ENCODE results near the gene RPL28. TPM values are rescaled to one million over a fixed set of nuclear protein-coding genes. Genes with fewer than 3 reads are reported as not detected.

RPL28 gene
- total RNA-seq, 3 donors from 2014 or later (not counting 1 experiment from before 2014, with no cell fraction given) = 1,373 to 1,704 (median 1,679) TPM

DNA sequence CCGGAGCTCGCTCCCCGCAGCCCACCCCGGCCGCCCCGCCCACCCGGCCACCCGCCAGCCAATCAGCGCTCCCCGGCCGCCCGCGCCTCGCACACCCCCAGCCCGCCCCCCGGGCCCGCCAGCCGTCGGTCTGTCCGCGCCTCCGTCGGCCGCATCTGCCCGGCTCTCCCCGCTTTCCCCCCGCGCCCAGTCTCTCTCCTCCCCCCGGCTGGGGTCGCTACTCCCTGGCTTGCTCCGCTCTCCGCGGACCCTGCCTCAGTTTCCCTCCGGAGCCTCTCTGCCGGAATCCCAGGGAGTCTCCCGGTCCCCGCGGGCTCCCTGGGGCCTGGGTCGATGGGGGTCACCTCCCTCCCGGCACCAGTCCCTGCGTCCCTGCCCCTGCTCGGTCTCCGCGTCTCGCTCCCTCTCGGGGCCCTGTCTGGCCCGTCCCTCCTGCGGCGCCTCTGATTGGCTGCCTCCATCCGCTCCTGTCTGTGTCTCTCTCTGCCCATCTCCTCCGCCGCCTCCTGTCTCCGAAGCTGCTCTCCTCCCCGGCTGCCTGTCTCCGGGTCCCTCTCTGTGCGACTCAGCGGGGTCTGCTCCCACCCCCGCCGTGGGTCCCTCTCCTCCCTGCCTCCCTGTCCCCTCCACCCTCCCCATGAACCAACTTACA, 16.0 kb upstream of the RPL28 start:
- no peaks in the 10 kb centered on the region for H3K9me3 ChIP-seq (ENCODE audit: control insufficient read depth, insufficient read depth, low read length)
- DNase-seq (peak in 1 of 2 donors; percentile 58), ATAC-seq (peak; percentile 53 to 64 (median 63))
- Mint-ChIP-seq H3K27me3 (ENCODE audit: low read depth in 2 of 2) (peaks cover 25 to 34% of the 10 kb centered on the region in 2 donors), H3K27ac (peak overlapping the region in 1 of 2 donors; percentile 75), H3K9me3 (no peaks in the 10 kb centered on the region), H3K4me3 (peak overlapping the region; percentile 65), H3K36me3 (no peaks in the 10 kb centered on the region), H3K4me1 (peaks cover 0 to 6% of the 10 kb centered on the region in 2 donors)
- H3K27me3 ChIP-seq (ENCODE audit: control insufficient read depth, insufficient read depth, low read length) = peaks cover 39% of the 10 kb centered on the region
- TF ChIP-seq, protein P1, sequence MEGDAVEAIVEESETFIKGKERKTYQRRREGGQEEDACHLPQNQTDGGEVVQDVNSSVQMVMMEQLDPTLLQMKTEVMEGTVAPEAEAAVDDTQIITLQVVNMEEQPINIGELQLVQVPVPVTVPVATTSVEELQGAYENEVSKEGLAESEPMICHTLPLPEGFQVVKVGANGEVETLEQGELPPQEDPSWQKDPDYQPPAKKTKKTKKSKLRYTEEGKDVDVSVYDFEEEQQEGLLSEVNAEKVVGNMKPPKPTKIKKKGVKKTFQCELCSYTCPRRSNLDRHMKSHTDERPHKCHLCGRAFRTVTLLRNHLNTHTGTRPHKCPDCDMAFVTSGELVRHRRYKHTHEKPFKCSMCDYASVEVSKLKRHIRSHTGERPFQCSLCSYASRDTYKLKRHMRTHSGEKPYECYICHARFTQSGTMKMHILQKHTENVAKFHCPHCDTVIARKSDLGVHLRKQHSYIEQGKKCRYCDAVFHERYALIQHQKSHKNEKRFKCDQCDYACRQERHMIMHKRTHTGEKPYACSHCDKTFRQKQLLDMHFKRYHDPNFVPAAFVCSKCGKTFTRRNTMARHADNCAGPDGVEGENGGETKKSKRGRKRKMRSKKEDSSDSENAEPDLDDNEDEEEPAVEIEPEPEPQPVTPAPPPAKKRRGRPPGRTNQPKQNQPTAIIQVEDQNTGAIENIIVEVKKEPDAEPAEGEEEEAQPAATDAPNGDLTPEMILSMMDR (IDR thresholded peaks at IDR 0.05) = no peak
- WGBS (ENCODE audit: insufficient coverage) = 2% methylated on average over 55 of the region's 59 CpGs
- intact Hi-C loops (cut with micrococcal nuclease) = no loop called here
- no peak overlapping the region for H3K27ac ChIP-seq (ENCODE audit: low read length)
- no peaks in the 10 kb centered on the region for H3K36me3 ChIP-seq (ENCODE audit: control insufficient read depth, insufficient read depth, low read length)
- peaks cover 14% of the 10 kb centered on the region for H3K4me1 ChIP-seq (ENCODE audit: control insufficient read depth, insufficient read depth, low read length)
- no peak overlapping the region for H3K4me3 ChIP-seq (ENCODE audit: low read length)

DNA sequence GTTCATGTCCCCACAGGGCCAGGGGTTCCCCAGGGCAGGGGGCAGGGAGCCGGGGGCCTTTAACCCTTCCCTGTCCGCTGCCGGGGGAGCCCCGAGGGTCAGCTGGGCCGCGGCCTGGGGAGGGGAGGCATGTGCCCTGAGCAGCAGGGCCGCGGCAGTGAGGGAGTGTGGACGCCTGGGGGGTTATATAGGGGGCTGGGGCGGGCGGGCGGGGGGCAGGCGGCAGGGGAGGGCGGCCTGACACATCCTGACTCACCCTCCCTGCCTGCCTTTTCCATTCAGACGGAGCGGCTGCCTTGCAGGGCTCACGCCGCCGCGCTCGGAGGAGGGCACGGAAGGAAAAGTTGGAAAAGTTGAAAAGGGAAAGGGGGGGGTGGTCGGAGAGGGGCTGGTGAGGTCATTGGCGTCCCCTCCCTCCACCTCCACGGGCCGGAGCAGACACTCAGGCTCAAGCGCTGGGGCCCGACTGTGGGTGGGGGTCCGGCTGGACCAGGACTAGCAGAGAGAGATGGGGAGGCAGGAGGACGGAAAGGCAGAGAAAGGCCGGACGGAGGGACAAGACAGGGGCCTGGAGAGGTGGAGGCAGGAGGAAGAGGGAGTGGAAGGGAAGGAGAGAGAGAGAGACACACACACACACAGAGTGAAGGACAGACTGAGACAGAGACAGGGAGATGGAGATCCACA, 15.3 kb upstream of the RPL28 start, which contains the start of gene IL11:
Gene IL11, minus strand, starts transcription at position 159 of the 684 bp plus-strand sequence. Its CDS starts 153 bp downstream, at position 6.
- no peak within 1 kb of the TSS for H3K27ac ChIP-seq (ENCODE audit: low read length)
- H3K9me3 Mint-ChIP-seq = no peaks in the 10 kb centered on the region
- H3K4me3 ChIP-seq (ENCODE audit: low read length) = no peak within 1 kb of the TSS
- peak within 1 kb of the TSS; percentile 65 for H3K4me3 Mint-ChIP-seq
- WGBS (ENCODE audit: insufficient coverage) = 20% methylated on average over 12 of the region's 32 CpGs
- H3K27me3 ChIP-seq (ENCODE audit: control insufficient read depth, insufficient read depth, low read length) = peaks cover 43% of the 10 kb centered on the region
- peaks cover 0 to 6% of the 10 kb centered on the region in 2 donors for H3K4me1 Mint-ChIP-seq
- H3K4me1 ChIP-seq (ENCODE audit: control insufficient read depth, insufficient read depth, low read length) = peaks cover 14% of the 10 kb centered on the region
- no peaks in the 10 kb centered on the region for H3K9me3 ChIP-seq (ENCODE audit: control insufficient read depth, insufficient read depth, low read length)
- TF ChIP-seq, protein P1 (IDR thresholded peaks at IDR 0.05) = no peak
- H3K36me3 ChIP-seq (ENCODE audit: control insufficient read depth, insufficient read depth, low read length) = no peaks in the 10 kb centered on the region
- ATAC-seq (no peak), DNase-seq (no peak)
- intact Hi-C loops (cut with micrococcal nuclease) = no loop called here
- H3K27ac Mint-ChIP-seq = peak within 1 kb of the TSS in 1 of 2 donors; percentile 75
- H3K27me3 Mint-ChIP-seq (ENCODE audit: low read depth in 2 of 2) = peaks cover 25 to 34% of the 10 kb centered on the region in 2 donors
- no peaks in the 10 kb centered on the region for H3K36me3 Mint-ChIP-seq

DNA sequence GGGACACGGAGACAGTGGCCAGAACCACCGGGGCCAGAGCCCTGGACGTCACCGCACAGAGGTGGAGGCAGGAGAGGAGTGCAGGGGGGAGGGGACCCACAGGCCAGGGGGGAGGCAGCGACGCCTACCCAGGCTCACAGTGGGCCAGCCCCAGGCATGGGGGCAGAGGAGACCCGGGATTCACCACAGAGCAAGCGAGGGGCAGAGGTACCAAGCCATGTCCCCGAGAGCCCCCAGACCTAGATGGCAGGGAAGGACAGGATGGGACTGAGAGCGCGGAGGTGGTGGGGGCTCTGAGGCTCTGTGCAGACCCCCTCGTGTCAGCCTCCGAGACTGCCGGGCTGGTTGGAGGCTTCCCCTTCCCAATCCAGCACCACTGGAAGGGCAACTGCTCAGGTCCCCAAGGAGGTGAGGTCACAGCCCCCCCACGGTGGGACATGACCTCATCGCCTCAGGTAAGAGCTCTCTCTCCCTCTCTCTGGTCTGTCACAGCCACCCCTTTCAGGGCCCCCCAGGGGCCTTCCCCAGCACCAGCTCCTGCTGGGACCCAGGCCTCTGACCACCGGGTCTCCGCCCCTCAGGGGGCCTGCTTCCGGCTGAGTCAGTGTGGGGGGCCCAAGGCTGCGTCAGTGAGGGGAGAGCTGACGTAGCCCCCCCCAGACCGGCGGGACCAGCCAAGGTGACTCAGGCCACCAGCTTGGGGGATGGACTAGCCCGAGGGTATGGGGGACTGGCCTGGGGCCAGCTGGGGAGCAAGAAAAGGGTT, 13.2 kb upstream of the RPL28 start:
- Mint-ChIP-seq H3K27me3 (ENCODE audit: low read depth in 2 of 2) (peaks cover 25 to 37% of the 10 kb centered on the region in 2 donors), H3K4me3 (no peak overlapping the region), H3K36me3 (no peaks in the 10 kb centered on the region), H3K4me1 (peaks cover 0 to 6% of the 10 kb centered on the region in 2 donors), H3K27ac (no peak overlapping the region), H3K9me3 (no peaks in the 10 kb centered on the region)
- no peak for DNase-seq
- intact Hi-C loops (cut with micrococcal nuclease) = no loop called here
- WGBS (ENCODE audit: insufficient coverage) = 37% methylated on average over 24 of the region's 24 CpGs
- TF ChIP-seq, protein P1 (IDR thresholded peaks at IDR 0.05) = no peak
- H3K27ac ChIP-seq (ENCODE audit: low read length) = no peak overlapping the region
- H3K4me3 ChIP-seq (ENCODE audit: low read length) = no peak overlapping the region
- H3K27me3 ChIP-seq (ENCODE audit: control insufficient read depth, insufficient read depth, low read length) = peaks cover 56% of the 10 kb centered on the region
- peak in 2 of 3 donors; percentile 16 to 42 for ATAC-seq
- no peaks in the 10 kb centered on the region for H3K36me3 ChIP-seq (ENCODE audit: control insufficient read depth, insufficient read depth, low read length)
- H3K9me3 ChIP-seq (ENCODE audit: control insufficient read depth, insufficient read depth, low read length) = no peaks in the 10 kb centered on the region
- peaks cover 14% of the 10 kb centered on the region for H3K4me1 ChIP-seq (ENCODE audit: control insufficient read depth, insufficient read depth, low read length)

All from natural killer cell (primary cell).